ENCODE results near the gene USP40. TPM values are rescaled to one million over a fixed set of nuclear protein-coding genes. Genes with fewer than 3 reads are reported as not detected.

Gene USP40
- total and polyA plus RNA-seq, 2 donors, result 16.1 to 26.7 TPM

DNA sequence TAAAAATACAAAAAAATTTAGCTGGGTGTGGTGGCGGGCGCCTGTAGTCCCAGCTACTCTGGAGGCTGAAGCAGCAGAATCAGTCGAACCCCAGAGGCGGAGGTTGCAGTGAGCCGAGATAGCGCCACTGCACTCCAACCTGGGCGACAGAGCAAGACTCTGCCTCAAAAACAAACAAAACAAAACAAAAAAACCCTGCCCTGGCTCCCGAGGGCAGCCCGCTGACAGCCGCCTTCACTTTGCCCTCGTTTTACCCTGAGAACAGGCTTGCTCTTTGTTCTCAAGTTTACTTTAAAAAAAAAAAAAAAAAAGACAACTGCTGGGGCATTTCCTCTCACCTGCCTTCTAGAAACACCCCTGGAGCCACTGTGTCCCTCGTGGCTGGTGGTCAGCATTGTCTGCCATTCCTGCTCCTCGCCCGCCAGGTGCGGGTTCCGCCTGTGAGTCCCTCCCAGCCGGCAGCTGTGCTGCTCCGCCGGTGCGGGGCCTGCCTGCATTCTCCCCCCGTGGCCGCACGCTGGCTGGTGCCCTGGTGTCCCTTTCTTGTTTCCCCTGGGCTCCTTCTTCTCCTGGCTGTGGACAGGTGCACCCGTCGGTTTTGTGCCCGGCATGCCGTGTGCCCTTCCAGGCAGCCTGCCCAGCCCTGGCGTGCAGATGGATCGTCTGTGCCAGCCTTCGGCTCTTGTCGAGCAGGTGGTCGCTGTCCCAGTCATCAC lies 105.7 kb downstream of the USP40 start:
- peaks cover 76 to 84% of the 10 kb centered on the region in 2 donors for H3K36me3 ChIP-seq (ENCODE audit: control insufficient read depth in 2 of 2, insufficient read depth in 2 of 2, low read length in 1 of 2)
- H3K9me3 ChIP-seq (ENCODE audit: control insufficient read depth in 2 of 2, insufficient read depth in 1 of 2, low read length in 1 of 2), result no peaks in the 10 kb centered on the region
- no peak overlapping the region for H3K27ac ChIP-seq (ENCODE audit: low read depth in 1 of 2, low read length in 1 of 2)
- H3K4me1 ChIP-seq (ENCODE audit: control insufficient read depth in 2 of 2, insufficient read depth in 2 of 2, low read length in 2 of 2), result peaks cover 7 to 9% of the 10 kb centered on the region in 2 donors
- WGBS, result 85% methylated on average over 32 of the region's 32 CpGs
- H3K27me3 ChIP-seq (ENCODE audit: control insufficient read depth in 2 of 2, insufficient read depth in 1 of 2, low read length in 1 of 2), result no peaks in the 10 kb centered on the region
- no peak overlapping the region for H3K4me3 ChIP-seq (ENCODE audit: low read length in 2 of 2)
- peak in 1 of 9 donors; percentile 42 for DNase-seq (ENCODE audit: low read depth in 6 of 9, low spot score in 9 of 9)

DNA sequence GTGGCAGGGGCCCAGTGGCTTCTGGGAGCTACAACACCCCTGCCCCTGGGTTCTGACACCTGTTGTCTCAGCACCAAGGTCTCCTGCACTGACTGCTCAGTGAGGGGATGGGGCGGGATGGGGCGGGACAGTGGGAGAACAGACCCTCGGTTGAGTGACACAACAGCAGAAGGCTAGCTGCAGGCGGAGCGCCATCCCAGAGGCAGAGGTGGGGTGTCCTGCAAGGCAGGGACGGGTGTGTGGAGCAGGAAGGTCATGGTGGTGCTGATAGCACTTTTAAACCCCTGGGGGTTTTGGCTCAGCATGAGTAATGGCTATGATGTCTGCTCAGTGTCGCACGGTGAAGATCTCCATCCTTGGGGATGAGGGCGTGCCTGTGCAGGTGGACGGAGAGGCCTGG lies 107.2 kb downstream of the USP40 start:
- peaks cover 7 to 9% of the 10 kb centered on the region in 2 donors for H3K4me1 ChIP-seq (ENCODE audit: control insufficient read depth in 2 of 2, insufficient read depth in 2 of 2, low read length in 2 of 2)
- 97% methylated on average over 10 of the region's 10 CpGs for WGBS
- no peaks in the 10 kb centered on the region for H3K9me3 ChIP-seq (ENCODE audit: control insufficient read depth in 2 of 2, insufficient read depth in 1 of 2, low read length in 1 of 2)
- H3K27ac ChIP-seq (ENCODE audit: low read depth in 1 of 2, low read length in 1 of 2), result no peak overlapping the region
- H3K27me3 ChIP-seq (ENCODE audit: control insufficient read depth in 2 of 2, insufficient read depth in 1 of 2, low read length in 1 of 2), result no peaks in the 10 kb centered on the region
- no peak overlapping the region for H3K4me3 ChIP-seq (ENCODE audit: low read length in 2 of 2)
- peaks cover 79 to 92% of the 10 kb centered on the region in 2 donors for H3K36me3 ChIP-seq (ENCODE audit: control insufficient read depth in 2 of 2, insufficient read depth in 2 of 2, low read length in 1 of 2)
- no peak for DNase-seq (ENCODE audit: low read depth in 6 of 9, low spot score in 9 of 9)

DNA sequence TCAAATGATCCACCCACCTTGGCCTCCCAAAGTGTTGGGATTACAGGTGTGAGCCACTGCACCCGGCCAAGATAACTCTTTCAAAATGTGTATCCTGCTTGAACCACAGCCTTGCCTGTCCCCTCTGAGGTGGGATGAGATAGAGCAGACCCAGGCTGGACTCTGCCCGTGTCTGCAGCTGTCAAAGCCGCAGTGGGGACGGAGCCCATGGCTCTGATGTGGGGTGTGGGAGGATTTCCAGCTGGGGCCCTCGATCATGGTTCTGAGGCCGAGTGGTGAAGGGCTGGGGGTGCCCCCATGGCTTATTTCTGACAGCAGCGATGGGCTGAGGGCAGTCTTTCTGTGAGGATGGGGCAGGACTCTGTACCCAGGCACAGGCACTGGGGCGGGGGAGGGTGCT lies 107.8 kb downstream of the USP40 start:
- WGBS, result 98% methylated on average over 8 of the region's 8 CpGs

GRCh38 chr2:233458031-233458610 lies 108.5 kb downstream of the USP40 start:
- peaks cover 84 to 90% of the 10 kb centered on the region in 2 donors for H3K36me3 ChIP-seq (ENCODE audit: control insufficient read depth in 2 of 2, insufficient read depth in 2 of 2, low read length in 1 of 2)
- H3K27ac ChIP-seq (ENCODE audit: low read depth in 1 of 2, low read length in 1 of 2), result no peak overlapping the region
- H3K4me1 ChIP-seq (ENCODE audit: control insufficient read depth in 2 of 2, insufficient read depth in 2 of 2, low read length in 2 of 2), result peaks cover 11 to 20% of the 10 kb centered on the region in 2 donors
- H3K4me3 ChIP-seq (ENCODE audit: low read length in 2 of 2), result no peak overlapping the region
- no peaks in the 10 kb centered on the region for H3K9me3 ChIP-seq (ENCODE audit: control insufficient read depth in 2 of 2, insufficient read depth in 1 of 2, low read length in 1 of 2)
- no peaks in the 10 kb centered on the region for H3K27me3 ChIP-seq (ENCODE audit: control insufficient read depth in 2 of 2, insufficient read depth in 1 of 2, low read length in 1 of 2)
- DNase-seq (ENCODE audit: low read depth in 6 of 9, low spot score in 9 of 9), result no peak
- WGBS, result 99% methylated on average over 20 of the region's 20 CpGs

More for the DNA sequence above, 107.8 kb downstream of the USP40 start:
- H3K27me3 ChIP-seq (ENCODE audit: control insufficient read depth in 2 of 2, insufficient read depth in 1 of 2, low read length in 1 of 2), result no peaks in the 10 kb centered on the region
- no peaks in the 10 kb centered on the region for H3K9me3 ChIP-seq (ENCODE audit: control insufficient read depth in 2 of 2, insufficient read depth in 1 of 2, low read length in 1 of 2)
- H3K27ac ChIP-seq (ENCODE audit: low read depth in 1 of 2, low read length in 1 of 2), result no peak overlapping the region
- DNase-seq (ENCODE audit: low read depth in 6 of 9, low spot score in 9 of 9), result no peak
- peaks cover 7 to 13% of the 10 kb centered on the region in 2 donors for H3K4me1 ChIP-seq (ENCODE audit: control insufficient read depth in 2 of 2, insufficient read depth in 2 of 2, low read length in 2 of 2)
- peaks cover 79 to 90% of the 10 kb centered on the region in 2 donors for H3K36me3 ChIP-seq (ENCODE audit: control insufficient read depth in 2 of 2, insufficient read depth in 2 of 2, low read length in 1 of 2)
- no peak overlapping the region for H3K4me3 ChIP-seq (ENCODE audit: low read length in 2 of 2)

DNA sequence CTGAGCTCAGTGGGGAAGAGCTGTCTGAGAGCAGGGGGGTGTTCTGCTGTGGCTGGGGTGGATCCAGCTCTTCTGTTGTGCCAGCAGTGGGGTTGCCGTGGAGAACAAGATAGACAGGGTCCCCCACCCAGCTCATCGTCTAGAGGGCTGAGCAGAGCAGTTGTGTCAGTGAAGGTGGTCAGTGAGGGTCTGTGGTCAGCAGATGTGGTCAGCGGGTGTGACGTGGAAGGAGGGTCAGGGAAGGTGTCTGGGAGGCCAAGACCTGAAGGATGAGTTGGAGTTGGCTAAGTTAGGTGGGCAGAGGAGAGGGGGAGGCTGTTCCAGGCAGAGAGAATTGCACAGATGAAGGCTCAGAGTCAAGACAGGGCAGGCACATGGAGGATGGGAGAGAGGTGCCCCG lies 109.2 kb downstream of the USP40 start:
- Histone ChIP-seq H3K4me3 (ENCODE audit: low read length in 2 of 2) (no peak overlapping the region), H3K27ac (ENCODE audit: low read depth in 1 of 2, low read length in 1 of 2) (no peak overlapping the region), H3K27me3 (ENCODE audit: control insufficient read depth in 2 of 2, insufficient read depth in 1 of 2, low read length in 1 of 2) (no peaks in the 10 kb centered on the region), H3K4me1 (ENCODE audit: control insufficient read depth in 2 of 2, insufficient read depth in 2 of 2, low read length in 2 of 2) (peaks cover 19 to 26% of the 10 kb centered on the region in 2 donors), H3K9me3 (ENCODE audit: control insufficient read depth in 2 of 2, insufficient read depth in 1 of 2, low read length in 1 of 2) (no peaks in the 10 kb centered on the region), H3K36me3 (ENCODE audit: control insufficient read depth in 2 of 2, insufficient read depth in 2 of 2, low read length in 1 of 2) (peaks cover 83 to 84% of the 10 kb centered on the region in 2 donors)
- over 99% methylated on average over 5 of the region's 5 CpGs for WGBS
- DNase-seq (ENCODE audit: low read depth in 6 of 9, low spot score in 9 of 9), result no peak

- Histone ChIP-seq H3K4me1 (ENCODE audit: control insufficient read depth in 2 of 2, insufficient read depth in 2 of 2, low read length in 2 of 2) (peaks cover 23 to 29% of the 10 kb centered on the region in 2 donors), H3K9me3 (ENCODE audit: control insufficient read depth in 2 of 2, insufficient read depth in 1 of 2, low read length in 1 of 2) (no peaks in the 10 kb centered on the region), H3K27me3 (ENCODE audit: control insufficient read depth in 2 of 2, insufficient read depth in 1 of 2, low read length in 1 of 2) (no peaks in the 10 kb centered on the region), H3K36me3 (ENCODE audit: control insufficient read depth in 2 of 2, insufficient read depth in 2 of 2, low read length in 1 of 2) (peaks cover 83% of the 10 kb centered on the region in 2 donors), H3K4me3 (ENCODE audit: low read length in 2 of 2) (no peak overlapping the region), H3K27ac (ENCODE audit: low read depth in 1 of 2, low read length in 1 of 2) (no peak overlapping the region)
- DNase-seq (ENCODE audit: low read depth in 6 of 9, low spot score in 9 of 9), result no peak
- WGBS, result 97% methylated on average over 5 of the region's 5 CpGs
These were observed 109.6 kb downstream of the USP40 start for GRCh38 chr2:233456934-233457333.

GRCh38 chr2:233456111-233456510 lies 110.5 kb downstream of the USP40 start:
- 98% methylated on average over 11 of the region's 11 CpGs for WGBS
- Histone ChIP-seq H3K4me1 (ENCODE audit: control insufficient read depth in 2 of 2, insufficient read depth in 2 of 2, low read length in 2 of 2) (peaks cover 30 to 32% of the 10 kb centered on the region in 2 donors), H3K9me3 (ENCODE audit: control insufficient read depth in 2 of 2, insufficient read depth in 1 of 2, low read length in 1 of 2) (no peaks in the 10 kb centered on the region), H3K36me3 (ENCODE audit: control insufficient read depth in 2 of 2, insufficient read depth in 2 of 2, low read length in 1 of 2) (peaks cover 78 to 81% of the 10 kb centered on the region in 2 donors), H3K27me3 (ENCODE audit: control insufficient read depth in 2 of 2, insufficient read depth in 1 of 2, low read length in 1 of 2) (no peaks in the 10 kb centered on the region), H3K4me3 (ENCODE audit: low read length in 2 of 2) (no peak overlapping the region), H3K27ac (ENCODE audit: low read depth in 1 of 2, low read length in 1 of 2) (no peak overlapping the region)
- DNase-seq (ENCODE audit: low read depth in 6 of 9, low spot score in 9 of 9), result no peak

- 98% methylated on average over 7 of the region's 7 CpGs for WGBS
- H3K27me3 ChIP-seq (ENCODE audit: control insufficient read depth in 2 of 2, insufficient read depth in 1 of 2, low read length in 1 of 2), result no peaks in the 10 kb centered on the region
- H3K4me3 ChIP-seq (ENCODE audit: low read length in 2 of 2), result no peak overlapping the region
- no peaks in the 10 kb centered on the region for H3K9me3 ChIP-seq (ENCODE audit: control insufficient read depth in 2 of 2, insufficient read depth in 1 of 2, low read length in 1 of 2)
- peaks cover 75 to 81% of the 10 kb centered on the region in 2 donors for H3K36me3 ChIP-seq (ENCODE audit: control insufficient read depth in 2 of 2, insufficient read depth in 2 of 2, low read length in 1 of 2)
- no peak overlapping the region for H3K27ac ChIP-seq (ENCODE audit: low read depth in 1 of 2, low read length in 1 of 2)
- peaks cover 32 to 34% of the 10 kb centered on the region in 2 donors for H3K4me1 ChIP-seq (ENCODE audit: control insufficient read depth in 2 of 2, insufficient read depth in 2 of 2, low read length in 2 of 2)
- DNase-seq (ENCODE audit: low read depth in 6 of 9, low spot score in 9 of 9), result no peak
These were observed 111.1 kb downstream of the USP40 start for GRCh38 chr2:233455491-233455890.

DNA sequence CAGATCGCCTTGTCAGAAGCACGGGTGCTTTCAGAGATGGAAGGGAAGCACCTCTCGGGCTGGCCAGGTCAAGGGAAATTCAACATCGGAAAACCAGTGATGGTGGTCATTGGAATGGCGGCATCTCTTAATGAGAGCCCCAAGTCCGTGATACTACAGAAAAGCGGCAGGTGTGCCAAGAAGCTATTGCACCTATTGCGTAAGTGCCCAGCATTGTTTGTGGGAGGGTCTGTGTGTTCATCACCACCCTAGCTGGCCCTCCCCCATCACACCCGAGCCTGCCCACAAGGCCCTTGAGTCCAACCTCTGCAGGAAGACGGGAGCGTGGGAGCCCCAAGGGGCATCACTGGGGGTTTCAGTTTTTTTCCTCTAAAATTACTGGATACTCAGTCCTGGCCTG lies 111.6 kb downstream of the USP40 start:
- peaks cover 71 to 79% of the 10 kb centered on the region in 2 donors for H3K36me3 ChIP-seq (ENCODE audit: control insufficient read depth in 2 of 2, insufficient read depth in 2 of 2, low read length in 1 of 2)
- H3K4me1 ChIP-seq (ENCODE audit: control insufficient read depth in 2 of 2, insufficient read depth in 2 of 2, low read length in 2 of 2), result peaks cover 33 to 35% of the 10 kb centered on the region in 2 donors
- H3K4me3 ChIP-seq (ENCODE audit: low read length in 2 of 2), result no peak overlapping the region
- no peaks in the 10 kb centered on the region for H3K9me3 ChIP-seq (ENCODE audit: control insufficient read depth in 2 of 2, insufficient read depth in 1 of 2, low read length in 1 of 2)
- no peak for DNase-seq (ENCODE audit: low read depth in 6 of 9, low spot score in 9 of 9)
- no peaks in the 10 kb centered on the region for H3K27me3 ChIP-seq (ENCODE audit: control insufficient read depth in 2 of 2, insufficient read depth in 1 of 2, low read length in 1 of 2)
- WGBS, result 98% methylated on average over 11 of the region's 11 CpGs
- no peak overlapping the region for H3K27ac ChIP-seq (ENCODE audit: low read depth in 1 of 2, low read length in 1 of 2)
